HFFc6 (cell line): ENCODE measurements around the gene INSYN2B. TPM values are rescaled to one million over a fixed set of nuclear protein-coding genes. Genes with fewer than 3 reads are reported as not detected.
"Not testable (repeated sequence)": the region's sequence is repeated elsewhere in the genome, so short reads cannot be mapped to it uniquely, and the experiment has no call there.

Experiments
- DNase-seq: peaks from one replicate; pipeline ENCODE4 v3.0.0-alpha.2; 2018
- H3K27ac Mint-ChIP-seq: 2 replicates; pipeline ENCODE4 v1.8.0; 2020; ENCODE audit warnings: mild to moderate bottlenecking, mixed read lengths
- H3K27me3 Mint-ChIP-seq: 2 replicates; pipeline ENCODE4 v1.8.0; 2021; ENCODE audit warnings: mild to moderate bottlenecking, moderate library complexity, mixed read lengths; ENCODE audit not compliant: insufficient read depth
- H3K36me3 Mint-ChIP-seq: 2 replicates; pipeline ENCODE4 v1.8.0; 2021; ENCODE audit warnings: low read depth, mixed read lengths
- H3K4me1 Mint-ChIP-seq: 2 replicates; pipeline ENCODE4 v1.8.0; 2020; ENCODE audit warnings: low read depth, mixed read lengths
- H3K4me3 Mint-ChIP-seq: 2 replicates; pipeline ENCODE4 v1.8.0; 2020; ENCODE audit warnings: mild to moderate bottlenecking, moderate library complexity, mixed read lengths
- H3K9me3 Mint-ChIP-seq: 2 replicates; pipeline ENCODE4 v1.8.0; 2020; ENCODE audit warnings: mild to moderate bottlenecking, mixed read lengths
- total RNA-seq, 6 experiments: library from RNA; stranded (reverse); fragmentation: NEBNext Ultra II Directional; extraction: Animal tissue kit (Norgen Biotek cat#: 25700); gene quantifications; 2 replicates in 1 of 6; 3 replicates in 5 of 6; pipeline ENCODE4 v1.2.3, GENCODE V29; 2021
- TF ChIP-seq, protein P1 (sequence below): fragments of 200-600 bp; sonication (generic); IDR thresholded peaks from 2 replicates; pipeline ENCODE4 v1.5.0; 2021; ENCODE audit warnings: antibody characterized with exemption, mild to moderate bottlenecking

Gene INSYN2B
- total RNA-seq, 6 experiments from 2014 or later = 13.7 to 17.4 (median 16.0) TPM

DNA sequence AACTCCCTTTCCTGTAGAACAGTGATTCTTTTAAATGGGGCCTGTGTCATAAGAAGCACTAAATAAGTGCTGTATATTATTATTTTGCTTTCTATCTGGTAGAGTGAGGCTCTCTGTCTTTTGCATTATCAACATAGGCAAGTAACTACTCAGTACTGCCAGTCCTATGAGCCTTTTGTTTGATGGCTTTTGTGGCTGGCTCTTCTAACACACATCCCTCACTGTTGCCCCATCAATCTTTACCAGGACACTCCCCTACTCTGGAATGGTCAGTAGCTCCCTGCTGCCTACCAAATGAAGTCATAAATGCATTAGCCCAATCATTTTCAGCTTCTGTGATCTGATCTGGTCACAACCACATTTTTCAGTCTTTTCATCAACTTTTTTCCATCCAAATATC lies 137.6 kb downstream of the INSYN2B start:
- no peaks in the 10 kb centered on the region for H3K9me3 Mint-ChIP-seq
- no peak for DNase-seq
- no peaks in the 10 kb centered on the region; the same call in 1 of the 2 replicates for H3K27me3 Mint-ChIP-seq
- H3K36me3 Mint-ChIP-seq = no peaks in the 10 kb centered on the region
- TF ChIP-seq, protein P1, sequence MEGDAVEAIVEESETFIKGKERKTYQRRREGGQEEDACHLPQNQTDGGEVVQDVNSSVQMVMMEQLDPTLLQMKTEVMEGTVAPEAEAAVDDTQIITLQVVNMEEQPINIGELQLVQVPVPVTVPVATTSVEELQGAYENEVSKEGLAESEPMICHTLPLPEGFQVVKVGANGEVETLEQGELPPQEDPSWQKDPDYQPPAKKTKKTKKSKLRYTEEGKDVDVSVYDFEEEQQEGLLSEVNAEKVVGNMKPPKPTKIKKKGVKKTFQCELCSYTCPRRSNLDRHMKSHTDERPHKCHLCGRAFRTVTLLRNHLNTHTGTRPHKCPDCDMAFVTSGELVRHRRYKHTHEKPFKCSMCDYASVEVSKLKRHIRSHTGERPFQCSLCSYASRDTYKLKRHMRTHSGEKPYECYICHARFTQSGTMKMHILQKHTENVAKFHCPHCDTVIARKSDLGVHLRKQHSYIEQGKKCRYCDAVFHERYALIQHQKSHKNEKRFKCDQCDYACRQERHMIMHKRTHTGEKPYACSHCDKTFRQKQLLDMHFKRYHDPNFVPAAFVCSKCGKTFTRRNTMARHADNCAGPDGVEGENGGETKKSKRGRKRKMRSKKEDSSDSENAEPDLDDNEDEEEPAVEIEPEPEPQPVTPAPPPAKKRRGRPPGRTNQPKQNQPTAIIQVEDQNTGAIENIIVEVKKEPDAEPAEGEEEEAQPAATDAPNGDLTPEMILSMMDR = no peak
- H3K4me3 Mint-ChIP-seq = no peak overlapping the region
- peaks cover 5% of the 10 kb centered on the region for H3K4me1 Mint-ChIP-seq
- H3K27ac Mint-ChIP-seq = no peak overlapping the region

DNA sequence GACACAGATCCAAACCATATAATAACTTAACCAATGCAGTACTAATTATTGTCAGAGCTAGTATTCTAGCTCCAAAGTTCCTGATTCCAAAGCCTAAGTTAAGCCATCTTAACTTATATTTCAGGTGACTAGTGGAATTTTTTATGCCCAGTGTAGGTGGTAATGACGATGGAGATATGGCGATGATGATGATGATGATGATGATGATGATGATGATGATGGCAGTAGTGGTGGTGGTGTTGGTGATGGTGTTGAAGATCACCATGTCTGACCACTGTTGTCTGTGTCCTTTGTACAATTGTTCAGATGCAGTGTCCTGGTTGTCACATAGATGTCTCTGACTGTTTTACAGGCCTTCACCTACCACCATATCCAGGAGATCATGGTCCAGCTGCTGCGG lies 139.9 kb downstream of the INSYN2B start:
- TF ChIP-seq, protein P1 = no peak
- Mint-ChIP-seq H3K27ac (no peak overlapping the region), H3K9me3 (no peaks in the 10 kb centered on the region), H3K4me3 (no peak overlapping the region), H3K27me3 (no peaks in the 10 kb centered on the region; the same call in 1 of the 2 replicates), H3K4me1 (peaks cover 9% of the 10 kb centered on the region), H3K36me3 (no peaks in the 10 kb centered on the region)
- DNase-seq = no peak

DNA sequence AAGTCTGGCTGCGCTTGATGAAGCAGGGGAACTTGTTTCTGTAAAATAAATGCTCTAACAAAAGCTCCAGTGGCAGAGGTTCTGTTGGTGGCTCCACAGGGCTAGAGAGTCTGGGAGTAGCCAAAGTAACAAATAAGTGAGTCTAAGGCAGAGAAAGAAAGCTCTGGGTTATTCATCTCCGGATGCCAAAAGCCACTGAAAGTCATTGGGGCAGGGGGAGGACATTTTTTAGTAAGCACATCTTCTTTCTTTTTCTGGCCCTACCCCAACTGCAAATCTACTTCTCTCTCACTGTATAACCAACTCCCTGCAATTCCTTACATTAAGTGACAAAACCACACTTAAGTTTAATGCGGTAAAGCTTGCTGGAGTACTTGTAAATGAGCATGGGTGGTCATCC lies 141.6 kb downstream of the INSYN2B start:
- Mint-ChIP-seq H3K36me3 (no peaks in the 10 kb centered on the region), H3K4me3 (no peak overlapping the region), H3K27ac (no peak overlapping the region), H3K4me1 (peaks cover 18% of the 10 kb centered on the region), H3K9me3 (no peaks in the 10 kb centered on the region), H3K27me3 (no peaks in the 10 kb centered on the region; the same call in 1 of the 2 replicates)
- DNase-seq = no peak
- TF ChIP-seq, protein P1 = no peak

DNA sequence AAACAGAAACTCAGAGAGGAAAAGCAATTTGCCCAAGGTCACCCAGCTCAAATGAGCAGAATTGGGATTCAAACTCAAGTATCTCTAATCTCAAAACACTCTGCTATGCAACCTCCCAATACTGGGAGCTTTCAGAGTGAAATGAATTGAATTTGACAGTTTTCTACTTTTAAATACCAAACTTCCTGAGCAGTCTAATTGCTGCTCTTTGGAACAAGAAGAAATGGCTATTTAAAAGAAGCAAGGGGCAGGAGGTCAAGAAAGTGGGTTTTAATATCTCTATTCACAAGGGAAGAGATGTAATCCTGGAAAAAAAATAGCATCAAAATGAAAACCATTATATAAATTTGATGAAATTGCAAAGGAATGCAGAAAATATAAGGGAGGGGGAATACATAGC lies 142.6 kb downstream of the INSYN2B start:
- Mint-ChIP-seq H3K36me3 (no peaks in the 10 kb centered on the region), H3K4me1 (peaks cover 28% of the 10 kb centered on the region), H3K27me3 (no peaks in the 10 kb centered on the region; the same call in 1 of the 2 replicates), H3K27ac (no peak overlapping the region), H3K4me3 (no peak overlapping the region), H3K9me3 (no peaks in the 10 kb centered on the region)
- TF ChIP-seq, protein P1 = no peak
- DNase-seq = peak; percentile 10

DNA sequence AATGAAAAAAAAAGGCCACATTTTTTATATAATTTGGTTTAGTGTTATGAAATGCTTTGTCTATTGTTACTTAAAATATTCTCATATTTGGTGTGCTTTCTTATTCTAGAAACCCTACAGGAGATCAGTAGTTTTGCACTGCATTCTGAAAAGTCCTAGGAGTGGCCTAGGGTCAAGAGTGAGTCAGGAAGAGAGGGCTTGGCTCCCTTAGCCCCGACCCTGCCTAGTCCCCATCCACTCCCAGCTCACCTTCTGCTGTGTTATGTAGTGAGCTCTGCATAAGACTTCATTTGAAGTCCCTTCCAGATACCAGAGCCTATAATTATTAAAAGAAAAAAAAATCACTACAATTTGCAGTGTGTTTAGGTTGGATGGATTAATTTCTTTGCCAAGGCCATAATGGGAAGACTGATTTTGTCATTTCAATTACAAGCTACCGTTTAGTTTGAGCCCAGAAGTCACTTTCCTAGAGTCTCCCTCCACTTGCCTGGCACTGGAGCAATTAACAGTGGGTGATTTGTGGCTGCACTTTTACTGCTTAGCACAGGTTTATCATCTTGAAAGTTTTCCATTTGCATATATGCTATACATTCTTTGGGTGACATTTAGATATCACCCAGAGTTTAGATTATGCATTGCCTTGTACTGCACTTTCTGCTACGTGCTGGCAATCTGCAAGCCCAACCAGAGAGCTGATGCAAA lies 143.3 kb downstream of the INSYN2B start:
- no peak for DNase-seq
- H3K27me3 Mint-ChIP-seq = no peaks in the 10 kb centered on the region; the same call in 1 of the 2 replicates
- no peak overlapping the region for H3K27ac Mint-ChIP-seq
- no peaks in the 10 kb centered on the region for H3K9me3 Mint-ChIP-seq
- TF ChIP-seq, protein P1 = no peak
- peaks cover 34% of the 10 kb centered on the region for H3K4me1 Mint-ChIP-seq
- no peak overlapping the region for H3K4me3 Mint-ChIP-seq
- H3K36me3 Mint-ChIP-seq = no peaks in the 10 kb centered on the region

DNA sequence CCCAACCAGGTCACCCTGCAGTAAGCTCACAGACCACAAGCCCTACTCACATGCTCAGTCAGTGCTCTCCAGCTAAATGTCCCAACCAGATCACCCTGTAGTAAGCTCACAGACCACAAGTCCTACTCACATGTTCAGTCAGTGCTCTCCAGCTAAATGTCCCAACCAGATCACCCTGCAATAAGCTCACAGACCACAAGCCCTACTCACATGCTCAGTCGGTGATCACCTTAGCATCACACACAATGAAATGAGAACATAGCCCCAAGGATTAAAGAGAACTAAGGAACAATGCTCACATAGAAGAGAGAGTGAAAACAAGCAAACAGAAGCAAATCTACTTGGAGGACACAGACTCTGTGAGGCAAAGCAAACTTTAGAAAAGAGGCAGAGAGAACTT lies 145.8 kb downstream of the INSYN2B start:
- H3K27me3 Mint-ChIP-seq, H3K9me3 Mint-ChIP-seq, H3K36me3 Mint-ChIP-seq, DNase-seq, H3K4me3 Mint-ChIP-seq, H3K27ac Mint-ChIP-seq: not testable (repeated sequence)
- H3K4me1 Mint-ChIP-seq = peaks cover 34% of the 10 kb centered on the region

DNA sequence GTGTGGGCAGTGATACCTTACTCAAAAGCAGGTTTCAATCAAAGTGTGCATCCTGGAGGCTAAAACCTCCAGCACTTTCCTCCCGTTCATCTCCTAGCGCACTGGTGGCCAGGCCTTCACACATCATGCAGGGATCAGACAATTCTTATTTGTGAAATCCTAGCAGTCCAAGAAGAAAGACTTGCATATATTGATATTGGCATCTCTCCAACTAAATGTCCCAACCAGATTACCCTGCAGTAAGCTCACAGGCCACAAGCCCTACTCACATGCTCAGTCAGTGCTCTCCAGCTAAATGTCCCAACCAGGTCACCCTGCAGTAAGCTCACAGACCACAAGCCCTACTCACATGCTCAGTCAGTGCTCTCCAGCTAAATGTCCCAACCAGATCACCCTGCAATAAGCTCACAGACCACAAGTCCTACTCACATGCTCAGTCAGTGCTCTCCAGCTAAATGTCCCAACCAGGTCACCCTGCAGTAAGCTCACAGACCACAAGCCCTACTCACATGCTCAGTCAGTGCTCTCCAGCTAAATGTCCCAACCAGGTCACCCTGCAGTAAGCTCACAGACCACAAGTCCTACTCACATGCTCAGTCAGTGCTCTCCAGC lies 146.5 kb downstream of the INSYN2B start:
- not testable (repeated sequence) for H3K36me3 Mint-ChIP-seq, H3K4me3 Mint-ChIP-seq, H3K27ac Mint-ChIP-seq, H3K27me3 Mint-ChIP-seq, H3K9me3 Mint-ChIP-seq
- H3K4me1 Mint-ChIP-seq = peaks cover 35% of the 10 kb centered on the region
- DNase-seq = peak; percentile 40
